Keratinocyte (primary cell): Measurements from ENCODE around the gene CTNNA3. TPM values are rescaled to one million over a fixed set of nuclear protein-coding genes. Genes with fewer than 3 reads are reported as not detected.

Source experiments
- DNase-seq: peaks from one replicate; pipeline ENCODE4 v3.0.0-alpha.2; 2011; ENCODE audit warnings: low read depth, missing footprints, low spot score
- FAIRE-seq: peaks from 2 replicates; lab custom pipeline; 2011; peaks lifted over from hg19 to GRCh38; lab: Jason Lieb, UNC
- H2AFZ ChIP-seq: 2 replicates; pipeline ENCODE4 v1.6.0; 2012; ENCODE audit warnings: low read length, control low read depth, inconsistent platforms; ENCODE audit not compliant: control insufficient read depth
- H3K27ac ChIP-seq: 2 replicates; pipeline ENCODE4 v1.5.1; 2011; ENCODE audit warnings: low read length; ENCODE audit not compliant: control insufficient read depth, insufficient read depth
- H3K27me3 ChIP-seq: 3 replicates; pipeline ENCODE4 v1.6.0; 2011; ENCODE audit warnings: low read length; ENCODE audit not compliant: control insufficient read depth, insufficient read depth; ENCODE audit errors: extremely low read depth
- H3K36me3 ChIP-seq, 2 experiments: 2 replicates in 1 of 2; 3 replicates in 1 of 2; pipeline ENCODE4 v1.5.1; 2011; ENCODE audit warnings: low read length in 2 of 2, mild to moderate bottlenecking in 1 of 2; ENCODE audit not compliant: control insufficient read depth in 2 of 2, insufficient read depth in 2 of 2; ENCODE audit errors: extremely low read depth in 1 of 2
- H3K4me1 ChIP-seq: 3 replicates; pipeline ENCODE4 v1.5.1; 2011; ENCODE audit warnings: low read length; ENCODE audit not compliant: control insufficient read depth, insufficient read depth; ENCODE audit errors: extremely low read depth
- H3K4me2 ChIP-seq: 3 replicates; pipeline ENCODE4 v1.6.0; 2011; ENCODE audit warnings: low read depth, low read length; ENCODE audit not compliant: control insufficient read depth, insufficient read depth; ENCODE audit errors: extremely low read depth
- H3K4me3 ChIP-seq, 3 experiments: fragments of 200-600 bp in 1 of 3; sonication (generic) in 1 of 3; 2 replicates in 2 of 3; 3 replicates in 1 of 3; pipeline ENCODE4 v1.5.1; 2011 to 2016; ENCODE audit warnings: low read length in 3 of 3, mild to moderate bottlenecking in 3 of 3, control low read depth in 2 of 3, inconsistent platforms in 1 of 3, low read depth in 1 of 3, mixed read lengths in 1 of 3, mixed run types in 1 of 3, moderate library complexity in 1 of 3; ENCODE audit not compliant: control insufficient read depth in 2 of 3, insufficient read depth in 2 of 3; ENCODE audit errors: extremely low read depth in 1 of 3
- H3K79me2 ChIP-seq: 2 replicates; pipeline ENCODE4 v1.6.0; 2012; ENCODE audit warnings: low read length; ENCODE audit not compliant: control insufficient read depth, insufficient read depth
- H3K9ac ChIP-seq: 3 replicates; pipeline ENCODE4 v1.6.0; 2011; ENCODE audit warnings: low read length; ENCODE audit not compliant: control insufficient read depth, insufficient read depth; ENCODE audit errors: extremely low read depth
- H3K9me1 ChIP-seq: 3 replicates; pipeline ENCODE4 v1.6.0; 2011; ENCODE audit warnings: low read length; ENCODE audit not compliant: control insufficient read depth, insufficient read depth; ENCODE audit errors: extremely low read depth
- H3K9me3 ChIP-seq: 2 replicates; pipeline ENCODE4 v1.5.1; 2012; ENCODE audit warnings: low read depth, low read length; ENCODE audit not compliant: control insufficient read depth
- H4K20me1 ChIP-seq: 3 replicates; pipeline ENCODE4 v1.6.0; 2011; ENCODE audit warnings: low read length; ENCODE audit not compliant: control insufficient read depth, insufficient read depth; ENCODE audit errors: extremely low read depth
- CTCF ChIP-seq, 3 experiments: IDR thresholded peaks in 1 of 3; conservative IDR thresholded peaks in 1 of 3; optimal IDR thresholded peaks in 1 of 3; 2 replicates in 2 of 3; 3 replicates in 1 of 3; pipeline versions ENCODE3 to v1.5.1; 2011; ENCODE audit warnings: low read length in 3 of 3, mild to moderate bottlenecking in 3 of 3, moderate library complexity in 2 of 3, control low read depth in 1 of 3, inconsistent platforms in 1 of 3; ENCODE audit not compliant: insufficient read depth in 2 of 3; ENCODE audit errors: extremely low read depth in 1 of 3
- EZH2 ChIP-seq: IDR thresholded peaks from one replicate; pipeline ENCODE4 v1.6.1; 2012; ENCODE audit warnings: inconsistent platforms, mild to moderate bottlenecking, low read length, moderate library complexity
- dilution Hi-C: fragments of 300-500 bp; cut with MboI; formaldehyde crosslinking; loops from one replicate; pipeline ENCODE4 v1.7.0; 2020; ENCODE audit warnings: low sequenced_read_pairs; ENCODE audit not compliant: extremely low pct_ligation_motif_present
- polyA plus RNA-seq, 5 experiments: library from polyadenylated mRNA; depleted of rRNA in 3 of 5; stranded (reverse) in 3 of 5; stranded (forward) in 1 of 5; unstranded in 1 of 5; fragments of >200 nt; gene quantifications; 1 replicate in 1 of 5; 2 replicates in 3 of 5; 3 replicates in 1 of 5; pipeline versions ENCODE4 v1.2.1 to v1.2.3, GENCODE V29; 2011 to 2012; ENCODE audit warnings: missing spikeins in 2 of 5, low read depth in 1 of 5, low replicate concordance in 1 of 5

Gene CTNNA3
- polyA plus RNA-seq, 1 donor (not counting 4 experiments of a cell fraction or from before 2014, with no cell fraction given): 0.01 TPM

DNA sequence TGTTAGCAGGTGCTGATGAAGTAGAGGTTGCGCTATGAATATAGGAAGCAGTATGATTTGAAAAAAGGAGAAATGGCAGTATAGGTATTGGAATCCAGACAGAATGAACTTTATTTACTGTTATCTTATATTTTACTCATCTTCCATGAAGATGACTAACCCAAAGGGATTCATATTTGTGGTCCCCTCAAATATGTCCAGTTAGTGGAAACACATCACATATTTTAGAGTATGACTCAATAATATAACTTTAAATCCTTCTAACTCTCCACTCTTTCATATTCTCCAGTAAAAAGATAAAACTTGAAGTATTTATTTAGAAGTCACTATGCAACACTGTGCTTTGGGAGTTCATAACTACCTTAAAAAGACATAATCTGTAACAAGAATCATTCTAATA, 1056.6 kb downstream of the CTNNA3 start:
- no peaks in the 10 kb centered on the region for H3K79me2 ChIP-seq
- DNase-seq (no peak), FAIRE-seq (no peak)
- no peak overlapping the region for H3K4me3 ChIP-seq
- no peaks in the 10 kb centered on the region for H3K9me3 ChIP-seq
- H3K27ac ChIP-seq: no peak overlapping the region
- H3K9me1 ChIP-seq: no peaks in the 10 kb centered on the region
- TF ChIP-seq CTCF (optimal IDR thresholded peaks at IDR 0.05 in 1 of 3, IDR thresholded peaks at IDR 0.05 in 1 of 3, conservative IDR thresholded peaks at IDR 0.05 in 1 of 3; ENCODE audit: extremely low read depth in 1 of 3, insufficient read depth in 2 of 3, low read length in 3 of 3) (no peak), EZH2 (no peak)
- no peaks in the 10 kb centered on the region for H4K20me1 ChIP-seq
- no peak overlapping the region for H2AFZ ChIP-seq
- H3K4me1 ChIP-seq: no peaks in the 10 kb centered on the region
- no peaks in the 10 kb centered on the region for H3K36me3 ChIP-seq
- H3K4me2 ChIP-seq: no peak overlapping the region
- dilution Hi-C loops: no loop called here
- H3K27me3 ChIP-seq: no peaks in the 10 kb centered on the region
- no peak overlapping the region for H3K9ac ChIP-seq

GRCh38 chr10:66637273-66638036, 1058.5 kb downstream of the CTNNA3 start:
- TF ChIP-seq EZH2 (no peak), CTCF (optimal IDR thresholded peaks at IDR 0.05 in 1 of 3, IDR thresholded peaks at IDR 0.05 in 1 of 3, conservative IDR thresholded peaks at IDR 0.05 in 1 of 3; ENCODE audit: extremely low read depth in 1 of 3, insufficient read depth in 2 of 3, low read length in 3 of 3) (no peak)

More at GRCh38 chr10:66637273-66638036, 1058.5 kb downstream of the CTNNA3 start:
- FAIRE-seq (no peak), DNase-seq (no peak)
- no peak overlapping the region for H3K4me3 ChIP-seq
- H3K79me2 ChIP-seq: no peaks in the 10 kb centered on the region
- H3K4me1 ChIP-seq: no peaks in the 10 kb centered on the region
- no peaks in the 10 kb centered on the region for H3K36me3 ChIP-seq
- no peaks in the 10 kb centered on the region for H3K27me3 ChIP-seq
- H3K9me1 ChIP-seq: no peaks in the 10 kb centered on the region
- H3K9ac ChIP-seq: no peak overlapping the region
- no peak overlapping the region for H3K27ac ChIP-seq
- no peak overlapping the region for H3K4me2 ChIP-seq
- H2AFZ ChIP-seq: no peak overlapping the region
- dilution Hi-C loops: no loop called here
- no peaks in the 10 kb centered on the region for H4K20me1 ChIP-seq
- H3K9me3 ChIP-seq: no peaks in the 10 kb centered on the region
